Activated effector memory CD4-positive, alpha-beta T cell treated with Interleukin-2 at 50 U/mL for 16 hours (primary cell): Measurements from ENCODE around the gene ARL2BP.
A peak's percentile ranks its signal among the peaks of the same experiment; 100 is the strongest.
"Not testable (repeated sequence)": the region's sequence is repeated elsewhere in the genome, so short reads cannot be mapped to it uniquely, and the experiment has no call there.

ENCODE experiments used
- DNase-seq: peaks from one replicate; pipeline ENCODE4 v3.0.0-alpha.2; 2020

The ARL2BP gene

DNA sequence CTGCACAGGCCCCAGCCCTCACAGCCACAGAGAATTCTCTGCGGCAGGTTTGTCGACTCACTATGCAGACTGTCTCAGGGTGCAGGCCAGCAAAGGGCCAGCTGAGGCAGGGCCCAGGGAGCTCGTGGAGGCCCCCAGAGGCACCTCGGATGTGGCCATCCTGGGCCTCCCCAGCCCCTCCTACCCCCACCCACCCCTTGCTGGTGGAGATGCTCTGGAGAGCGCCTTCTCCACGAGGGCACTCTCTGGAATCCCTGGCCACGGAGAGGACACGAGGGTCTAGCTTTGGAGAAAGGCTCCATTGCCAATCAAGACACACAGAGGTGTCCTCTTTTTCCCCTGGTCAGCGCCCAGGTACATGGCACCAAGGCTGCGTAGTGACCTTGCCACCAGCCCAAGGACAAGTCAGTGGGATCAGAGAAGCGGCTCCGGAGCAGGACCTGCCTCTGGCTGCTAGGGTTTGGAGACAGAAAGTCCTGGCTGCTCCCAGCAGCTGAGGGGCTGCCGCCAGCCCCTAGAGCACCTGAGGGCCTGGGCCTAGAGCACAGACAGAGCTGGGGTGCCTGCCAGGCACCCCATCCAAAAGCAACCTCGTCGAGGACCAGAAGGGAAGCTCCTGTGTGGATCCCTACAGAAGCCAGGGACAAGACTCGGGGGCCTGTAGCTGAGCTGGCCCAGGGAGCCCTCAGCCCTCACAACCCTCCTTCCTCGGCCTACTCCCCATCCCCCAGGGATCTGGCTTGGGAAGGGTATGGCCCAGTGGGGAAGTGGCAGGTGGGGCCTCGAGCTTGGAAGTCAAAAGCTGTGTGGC is 18.7 kb downstream of the ARL2BP start:
- DNase-seq: no peak

DNA sequence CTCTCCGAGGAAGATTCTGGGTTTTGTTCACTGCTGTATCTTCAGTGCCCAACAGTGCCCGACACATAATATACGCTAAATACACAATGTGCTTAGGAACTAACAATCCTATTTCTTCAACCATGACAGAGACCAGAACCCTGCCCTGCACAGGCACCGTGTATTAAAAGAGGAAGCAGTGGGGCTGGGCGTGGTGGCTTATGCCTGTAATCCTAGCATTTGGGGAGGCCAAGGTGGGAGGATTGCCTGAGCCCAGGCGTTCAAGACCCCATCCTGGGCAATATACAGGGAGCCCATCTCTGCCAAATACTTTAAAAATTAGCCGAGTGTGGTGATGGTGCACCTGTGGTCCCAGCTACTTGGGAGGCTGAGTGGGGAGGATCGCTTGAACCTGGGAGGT is 19.3 kb downstream of the ARL2BP start:
- DNase-seq: no peak

DNA sequence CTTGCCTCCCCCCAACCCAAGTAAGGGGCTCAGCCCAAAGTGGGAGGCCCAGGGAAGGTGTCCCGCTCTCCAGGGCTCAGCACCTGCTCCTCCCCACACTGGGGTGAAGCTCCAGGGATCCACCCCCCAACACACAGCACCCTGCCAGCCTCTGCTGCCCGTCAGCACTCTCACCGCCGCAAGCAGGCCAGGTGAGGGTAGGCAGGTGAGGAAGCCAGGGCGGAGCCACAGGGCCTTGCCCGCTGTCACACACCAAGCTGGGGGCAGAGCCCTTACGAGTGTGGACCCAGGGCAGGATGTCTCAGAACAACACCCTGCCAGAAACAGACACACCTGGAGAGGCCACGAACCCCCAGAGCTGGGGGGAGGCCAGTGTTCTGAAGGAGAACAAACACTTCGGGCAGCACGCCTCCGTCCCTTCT is 19.9 kb downstream of the ARL2BP start:
- DNase-seq: no peak

DNA sequence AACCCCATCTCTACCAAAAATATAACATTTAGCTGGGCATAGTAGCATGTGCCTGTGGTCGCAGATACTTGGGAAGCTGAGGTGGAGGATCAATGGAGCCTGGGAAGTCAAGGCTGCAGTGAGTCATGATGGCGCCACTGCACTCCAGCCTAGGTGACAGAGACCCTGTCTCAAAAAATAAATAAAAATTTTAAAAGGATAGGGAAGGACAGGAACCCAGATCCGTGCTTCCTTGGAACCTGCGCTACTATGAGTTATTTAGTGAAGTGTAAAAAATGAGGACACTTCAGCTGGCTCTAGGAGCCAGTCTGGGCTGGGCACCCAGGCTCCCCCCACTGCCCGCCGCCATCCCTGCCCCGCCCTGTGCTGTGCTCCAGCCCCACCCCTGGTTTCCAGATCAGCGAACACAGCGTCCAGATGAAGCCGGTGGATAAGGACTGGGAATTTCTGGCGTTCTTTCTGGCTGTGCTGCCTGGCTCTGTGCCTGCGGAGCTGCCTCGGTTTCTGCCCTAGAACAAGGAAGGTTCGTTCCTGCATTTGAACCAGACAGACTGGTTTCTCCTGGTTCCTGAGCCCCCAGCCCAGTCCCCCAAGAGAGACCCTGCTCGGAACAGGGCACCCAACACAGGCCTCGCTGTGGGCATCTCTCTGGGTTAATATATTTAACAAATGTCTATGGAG is 20.9 kb downstream of the ARL2BP start:
- DNase-seq: no peak

DNA sequence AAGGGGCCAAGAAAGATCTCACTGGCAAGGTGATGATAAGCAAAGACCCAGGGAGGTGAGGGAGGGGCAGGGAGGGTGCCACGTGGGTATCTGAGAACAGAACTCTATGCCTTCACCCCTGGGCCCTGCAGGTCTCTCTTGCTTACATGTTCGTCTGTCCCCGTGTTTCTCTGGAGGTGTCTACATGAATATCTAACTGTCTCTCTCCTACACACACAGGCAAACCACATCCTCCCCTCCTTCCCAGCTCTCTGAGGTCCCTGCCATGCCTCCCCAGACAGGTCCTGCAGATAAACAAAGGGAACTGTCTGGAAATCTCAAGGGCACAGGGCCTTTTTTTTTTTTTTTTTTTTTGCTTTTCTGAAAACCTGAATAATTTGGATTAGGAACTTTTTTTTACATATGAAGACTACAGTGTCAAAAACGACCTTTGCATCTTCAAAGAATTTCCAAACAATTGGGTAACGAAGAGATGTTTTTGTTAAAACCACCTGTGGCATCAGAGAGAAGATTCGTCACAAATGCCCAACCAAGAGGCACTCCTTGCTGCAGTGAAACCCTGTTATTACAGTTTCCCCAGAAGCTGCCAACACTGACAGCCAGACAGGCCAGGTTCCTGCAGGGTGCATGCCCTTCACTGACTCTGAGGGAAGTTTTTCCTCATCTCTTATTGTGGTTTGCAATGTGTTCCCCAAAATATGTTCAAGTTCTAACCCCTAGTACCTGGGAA is 21.6 kb downstream of the ARL2BP start:
- peak; percentile 26 for DNase-seq

DNA sequence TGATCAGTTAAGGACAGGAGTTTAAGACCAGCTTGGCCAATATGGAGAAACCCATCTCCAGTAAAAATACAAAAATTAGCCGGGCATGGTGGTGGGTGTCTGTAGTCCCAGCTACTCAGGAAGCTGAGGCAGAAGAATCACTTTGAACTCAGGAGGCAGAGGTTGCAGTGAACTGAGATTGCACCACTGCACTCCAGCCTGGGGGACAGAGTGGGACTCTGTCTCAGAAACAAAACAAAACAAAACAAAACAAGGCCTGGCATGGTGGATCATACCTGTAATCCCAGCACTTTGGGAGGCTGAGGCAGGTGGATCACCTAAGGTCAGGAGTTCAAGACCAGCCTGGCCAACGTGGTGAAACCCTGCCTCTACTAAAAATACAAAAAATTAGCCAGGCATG is 22.3 kb downstream of the ARL2BP start:
- DNase-seq: not testable (repeated sequence)

DNA sequence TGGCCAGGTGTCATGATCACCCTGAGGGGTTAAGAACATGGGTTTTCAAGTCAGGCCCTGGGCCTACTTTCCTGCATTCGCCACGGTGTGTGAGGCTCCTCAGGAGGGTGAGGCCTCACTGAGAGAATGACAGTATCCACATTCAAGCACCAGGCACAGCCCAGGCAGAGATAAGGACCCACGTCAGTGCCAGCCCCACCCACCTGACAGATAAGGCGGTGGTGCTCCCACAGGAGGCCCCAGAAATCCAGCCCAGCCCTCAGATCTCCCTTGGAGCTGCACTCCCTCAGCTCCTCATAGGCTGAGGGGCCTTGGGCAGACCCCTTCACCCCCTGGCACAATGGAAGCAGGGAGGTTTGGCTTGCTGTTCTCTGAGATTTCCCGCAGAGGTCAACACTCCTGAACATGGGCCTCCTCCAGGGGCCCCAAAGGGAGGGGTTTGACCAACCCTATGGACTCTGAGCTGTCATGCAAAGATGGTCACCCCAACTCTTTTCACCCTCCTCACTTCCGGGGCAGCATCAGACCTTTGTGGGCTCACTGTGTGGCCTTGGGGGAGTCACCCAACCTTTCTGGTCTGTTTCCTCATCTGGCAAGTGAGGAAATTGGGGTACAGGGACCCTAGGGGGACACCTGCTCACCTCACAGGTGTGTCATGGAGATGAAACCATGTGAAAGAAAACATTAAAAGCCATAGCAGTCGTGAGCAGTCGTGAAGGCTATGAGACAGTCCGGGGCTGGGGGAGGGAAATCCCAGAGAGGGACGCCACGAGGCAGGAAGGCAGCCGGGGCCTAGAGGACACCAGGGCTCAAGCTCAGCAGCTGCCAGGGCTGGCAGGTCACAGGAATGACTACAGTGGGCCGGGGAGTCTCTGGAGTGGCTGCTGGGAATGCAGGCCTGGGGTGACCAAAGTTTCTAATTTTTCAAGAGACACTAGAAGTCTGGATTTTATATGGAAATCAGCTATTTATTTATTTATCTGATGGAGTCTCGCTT is 24.0 kb downstream of the ARL2BP start:
- DNase-seq: no peak

DNA sequence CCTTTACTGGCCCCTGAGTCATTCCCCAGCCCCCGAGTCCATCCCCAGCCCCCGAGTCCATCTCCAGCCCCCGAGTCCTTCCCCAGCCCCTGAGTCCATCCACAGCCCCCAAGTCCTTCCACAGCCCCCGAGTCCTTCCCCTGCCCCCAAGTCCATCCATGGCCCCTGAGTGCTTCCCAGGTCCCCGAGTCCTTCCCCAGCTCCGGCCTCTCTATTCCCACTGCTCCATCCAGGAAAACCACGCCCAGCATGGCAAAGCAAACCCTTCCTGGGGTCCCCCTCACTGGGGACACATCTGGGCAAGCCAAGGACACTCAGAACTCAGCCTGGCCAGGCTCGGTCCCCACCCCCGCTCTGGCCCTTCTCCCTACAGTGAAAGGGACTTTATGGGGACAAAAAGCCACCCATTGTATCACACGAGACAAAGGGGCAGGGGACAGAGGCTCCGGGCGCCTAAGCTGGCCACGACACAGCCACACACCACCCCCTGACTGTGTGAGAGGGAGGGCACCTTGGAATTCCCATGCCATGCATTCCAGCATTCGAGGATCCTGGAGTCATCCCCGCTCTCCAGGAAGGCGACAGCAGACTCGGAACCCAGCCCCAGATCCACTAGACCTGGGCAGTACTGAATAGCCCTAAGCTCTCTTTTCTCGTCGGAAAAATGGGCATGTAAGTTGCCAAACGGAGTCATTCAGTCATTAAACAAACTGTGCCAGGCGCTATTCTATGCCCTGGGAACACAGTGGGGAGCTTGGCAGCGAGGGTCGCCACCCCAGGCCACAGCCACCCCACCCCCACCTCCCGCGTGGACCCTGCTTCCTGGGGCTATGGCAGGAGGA is 25.4 kb downstream of the ARL2BP start:
- DNase-seq: no peak

DNA sequence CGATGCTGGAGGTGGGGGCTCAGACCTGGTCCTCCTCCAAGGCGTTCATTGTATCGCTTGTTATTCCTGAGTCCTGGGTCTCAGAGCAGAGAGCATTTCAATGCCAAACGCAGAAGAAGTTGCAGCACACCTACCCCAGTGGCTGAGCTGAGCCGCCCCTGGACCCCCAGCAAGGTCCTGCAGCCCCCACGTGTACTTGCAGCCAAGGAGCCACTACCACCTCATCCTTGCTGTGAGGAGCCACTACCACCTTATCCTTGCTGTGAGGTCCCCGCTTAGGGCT is 25.9 kb downstream of the ARL2BP start:
- DNase-seq: no peak

DNA sequence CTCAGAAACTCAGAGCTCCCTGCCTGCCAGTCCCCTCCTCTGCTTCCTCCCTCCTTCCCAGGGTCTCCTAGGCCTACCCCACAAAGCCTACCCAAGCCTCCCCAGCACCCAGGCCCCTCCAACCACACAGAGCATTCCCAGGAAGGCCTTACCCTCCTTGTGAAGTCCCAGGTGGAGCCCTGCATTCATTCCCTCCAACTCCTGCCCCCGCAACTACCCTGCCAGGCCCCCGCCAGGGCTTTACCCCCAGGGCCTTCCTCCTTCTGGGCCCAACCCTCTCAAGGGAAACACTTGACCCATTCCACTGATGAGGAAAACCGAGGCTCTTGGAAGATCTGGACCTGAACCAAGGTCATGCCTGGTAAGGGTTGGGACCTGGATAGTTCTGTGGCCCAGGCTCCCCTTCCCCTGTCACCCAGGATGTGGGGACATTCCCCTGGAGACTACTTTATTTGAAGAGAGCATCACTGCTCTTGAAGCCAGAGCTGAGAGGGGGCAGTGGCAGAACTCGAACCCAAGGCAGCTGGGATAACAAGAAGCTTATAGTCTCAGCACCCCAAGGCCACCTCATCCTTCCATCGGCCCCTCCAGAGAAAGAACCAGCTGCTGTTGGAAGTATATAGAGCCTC is 26.9 kb downstream of the ARL2BP start:
- DNase-seq: no peak

DNA sequence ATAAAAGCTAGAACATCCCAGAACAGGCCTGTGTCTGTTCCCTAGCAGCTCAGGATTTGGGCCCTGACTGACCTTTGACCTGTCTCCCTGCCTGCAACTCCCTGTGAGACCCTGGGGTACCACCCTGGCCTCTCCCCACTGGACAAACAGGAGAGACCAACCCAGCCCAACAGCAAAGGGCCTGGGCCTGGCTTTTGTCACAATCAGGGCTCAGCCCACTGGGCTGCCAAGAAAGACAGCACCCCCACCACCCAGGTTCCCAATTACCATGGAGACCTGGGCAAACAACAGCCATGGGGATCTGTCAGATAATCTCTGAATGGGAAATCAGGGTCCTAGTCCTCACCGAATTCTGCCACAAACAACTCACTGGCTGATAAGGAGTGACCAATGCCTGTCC is 28.3 kb downstream of the ARL2BP start:
- DNase-seq: no peak

DNA sequence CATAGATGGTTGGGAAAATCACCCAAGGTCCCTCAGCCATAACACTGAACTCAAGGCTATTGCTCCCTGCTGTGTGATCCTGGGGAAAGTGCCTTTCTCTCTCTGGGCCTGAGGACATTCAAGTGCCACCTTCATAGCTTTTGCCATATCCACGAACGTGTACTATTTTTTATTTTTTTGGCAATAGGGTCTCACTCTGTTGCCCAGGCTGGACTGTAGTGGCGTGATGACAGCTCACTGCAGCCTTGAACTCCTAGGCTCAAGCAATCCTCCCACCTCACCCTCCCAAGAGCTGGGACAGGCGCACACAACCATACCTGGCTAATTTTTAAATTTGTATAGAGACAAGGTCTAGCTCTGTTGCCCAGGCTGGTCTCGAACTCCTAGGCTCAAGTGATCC is 28.8 kb downstream of the ARL2BP start:
- no peak for DNase-seq

DNA sequence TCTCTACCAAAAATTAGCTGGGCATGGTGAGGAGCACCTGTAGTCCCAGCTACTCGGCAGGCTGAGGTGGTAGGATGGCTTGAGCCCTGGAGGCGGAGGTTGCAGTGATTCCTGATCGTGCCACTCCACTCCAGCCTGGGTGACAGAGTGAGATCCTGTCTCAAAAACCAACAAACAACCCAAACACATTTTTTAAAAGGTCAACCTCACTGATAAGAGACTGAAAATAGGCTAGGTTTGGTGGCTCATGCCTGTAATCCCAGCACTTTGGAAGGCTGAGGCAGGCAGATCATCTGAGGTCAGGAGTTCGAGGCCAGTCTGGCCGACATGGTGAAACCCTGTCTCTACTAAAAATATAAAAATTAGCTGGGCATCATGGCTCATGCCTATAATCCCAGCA is 30.9 kb downstream of the ARL2BP start:
- not testable (repeated sequence) for DNase-seq

DNA sequence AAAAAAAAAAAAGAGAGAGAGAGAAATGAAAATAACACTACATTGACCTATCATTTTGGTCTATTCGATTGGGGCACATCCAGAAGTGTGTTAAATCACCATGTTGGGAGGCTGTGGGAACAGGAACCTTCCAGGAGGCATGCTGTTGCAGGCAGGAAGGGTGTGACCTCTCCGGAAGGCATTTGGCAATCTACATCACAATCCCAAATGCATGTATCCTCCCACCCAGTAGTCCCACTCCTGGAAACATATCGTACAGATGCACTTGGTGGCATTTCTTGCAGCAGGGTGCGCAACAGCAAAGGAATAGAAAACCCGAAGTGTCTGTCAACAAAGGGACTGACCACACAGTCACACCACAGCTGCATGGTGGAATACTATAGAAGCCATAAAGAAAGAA is 31.5 kb downstream of the ARL2BP start:
- DNase-seq: no peak

DNA sequence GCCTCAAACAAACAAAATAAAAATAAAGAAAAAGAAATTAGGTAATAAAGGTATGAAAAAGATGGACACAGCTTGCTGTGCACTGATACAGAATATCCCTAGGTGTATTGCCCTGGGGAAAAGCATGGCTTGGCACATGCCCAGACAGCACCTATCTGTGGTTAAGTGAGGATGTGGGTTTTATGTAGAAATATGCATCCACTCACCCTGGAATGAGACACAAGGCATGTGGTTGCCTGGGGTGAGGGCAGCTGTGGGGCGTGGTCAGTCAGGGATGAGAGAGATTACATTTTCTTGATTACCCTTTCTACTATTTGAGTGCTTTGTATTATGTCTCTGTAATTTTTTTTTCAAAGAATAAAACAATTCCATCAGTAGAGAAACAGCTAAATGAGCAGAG is 32.5 kb downstream of the ARL2BP start:
- DNase-seq: peak; percentile 65

DNA sequence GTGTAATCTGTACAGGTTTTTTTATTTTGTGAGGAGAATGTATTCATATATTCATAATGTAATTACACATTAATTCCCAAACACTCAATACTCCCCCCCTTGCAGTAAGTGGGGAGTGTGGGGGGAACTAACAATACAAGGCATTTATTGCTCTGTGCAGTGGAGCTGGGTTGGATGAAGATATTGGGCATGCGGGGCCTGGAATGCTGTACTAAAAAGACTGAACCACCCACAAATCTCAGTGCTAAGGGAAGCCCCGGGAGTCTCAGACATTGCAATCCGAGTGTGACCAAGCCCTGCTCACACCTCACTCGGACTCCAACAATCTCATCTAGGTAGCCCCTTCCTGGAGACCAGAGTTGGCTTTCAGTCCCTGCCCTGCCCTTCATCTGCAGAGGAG is 33.4 kb downstream of the ARL2BP start:
- DNase-seq: no peak

DNA sequence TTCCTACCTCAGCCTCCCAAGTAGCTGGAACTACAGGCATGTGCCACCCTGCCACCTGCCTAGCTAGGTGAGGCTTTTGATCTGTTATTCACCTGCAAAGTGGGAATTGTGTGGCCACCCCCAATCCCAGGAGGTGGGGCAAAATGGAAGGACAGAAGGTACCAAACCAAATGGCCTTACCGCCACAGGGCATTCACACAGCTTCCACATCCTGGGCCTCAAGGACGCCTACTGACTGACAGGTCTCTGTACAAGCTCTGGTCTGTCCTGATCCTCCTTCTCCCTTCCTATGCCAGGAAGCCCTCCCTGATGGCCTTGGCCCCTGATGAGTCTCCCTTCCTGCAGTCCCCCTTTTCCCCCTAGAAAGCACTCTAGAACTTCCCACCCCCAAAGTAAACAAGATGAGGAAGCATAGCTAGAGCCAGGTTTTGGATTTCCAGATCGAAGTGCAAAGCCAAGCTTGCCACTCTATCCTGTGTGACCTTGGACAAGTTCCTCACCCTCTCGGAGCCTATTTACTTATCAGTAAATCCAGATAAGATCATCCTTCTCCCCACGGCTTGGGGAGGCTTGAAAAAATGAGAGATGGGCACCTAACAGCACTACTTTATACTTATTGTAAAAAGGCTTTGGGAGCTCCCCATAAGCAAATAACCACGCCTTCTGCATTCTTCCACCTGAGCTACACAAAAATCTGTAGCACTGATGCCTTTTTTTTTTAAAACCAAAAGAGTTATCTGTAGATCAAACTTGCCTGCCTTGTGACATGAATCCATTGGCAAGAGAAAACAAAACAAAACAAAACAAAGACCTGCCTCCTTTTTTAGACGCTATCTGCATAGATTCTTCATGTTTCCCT is 35.0 kb downstream of the ARL2BP start:
- no peak for DNase-seq

DNA sequence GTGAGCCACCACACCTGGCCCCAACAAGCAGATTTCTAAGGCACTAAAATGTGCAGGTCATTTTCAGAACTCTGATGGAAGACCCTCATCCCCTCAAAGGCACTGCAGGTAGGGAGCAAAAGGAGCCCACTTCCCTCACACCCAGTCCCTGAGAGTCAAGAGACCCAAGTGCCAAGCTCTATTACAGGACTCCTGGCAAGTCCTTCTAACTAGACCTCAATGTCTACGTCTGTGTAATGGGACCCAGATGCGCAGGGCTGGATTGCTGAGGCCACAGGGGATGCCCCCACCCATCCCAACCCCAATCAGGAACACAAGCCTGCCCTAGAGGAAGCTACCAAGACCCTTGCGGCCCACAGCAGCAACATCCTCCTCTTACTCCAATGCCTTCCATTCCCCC is 36.7 kb downstream of the ARL2BP start:
- no peak for DNase-seq

DNA sequence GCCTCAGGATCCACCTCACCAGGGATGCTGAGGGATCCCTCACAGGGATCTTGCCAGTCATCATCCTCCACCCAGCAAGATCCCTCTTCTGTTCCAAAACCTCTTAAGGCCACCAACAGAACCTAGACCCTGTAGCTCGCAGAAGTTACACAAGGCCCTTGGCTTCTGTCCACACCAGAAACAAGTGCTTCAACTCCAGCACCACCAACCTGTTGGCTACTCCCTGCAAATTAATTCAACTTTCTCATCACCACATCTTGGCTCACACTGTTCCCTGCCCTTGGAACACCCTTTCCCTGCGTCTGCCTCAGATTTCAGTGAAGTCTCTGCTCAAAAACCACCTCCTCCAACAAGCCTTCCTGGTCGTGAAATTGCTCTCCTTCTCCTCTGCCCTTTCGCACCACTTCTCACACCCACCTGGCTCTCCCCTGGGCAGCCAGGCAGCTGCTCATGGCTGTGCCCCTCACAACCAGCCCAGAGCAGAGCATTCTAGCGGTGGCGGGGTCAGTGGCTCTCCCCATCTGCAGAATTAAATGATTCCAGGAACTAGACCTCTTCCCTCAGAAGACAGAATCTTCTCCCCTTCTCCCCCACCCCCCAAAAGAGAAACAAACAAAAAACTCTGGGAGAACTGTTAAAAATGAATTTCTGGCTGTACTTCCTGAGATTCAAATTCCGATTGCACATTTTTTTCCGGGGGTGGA is 37.6 kb downstream of the ARL2BP start:
- DNase-seq: no peak
